ENCODE data around the gene LANCL1.

The LANCL1 gene

GRCh38 chr2:210476194-210477128 is at the start of gene LANCL1:
Gene LANCL1, minus strand, starts transcription at chr2:210476759. Its CDS starts 363 bp downstream, at chr2:210476396.
- DNase-seq, result peak; percentile 77

GRCh38 chr2:210524533-210524932 is 48.0 kb upstream of the LANCL1 start:
- no peak for DNase-seq

- DNase-seq, result no peak
Measured at GRCh38 chr2:210523650-210524289, 47.2 kb upstream of the LANCL1 start.

- no peak for DNase-seq
Measured at GRCh38 chr2:210522399-210522798, 45.8 kb upstream of the LANCL1 start.

- no peak for DNase-seq
Measured at GRCh38 chr2:210519594-210519993, 43.0 kb upstream of the LANCL1 start.

GRCh38 chr2:210517264-210517663 is 40.7 kb upstream of the LANCL1 start:
- DNase-seq, result no peak

- DNase-seq, result no peak
Measured at GRCh38 chr2:210515911-210516310, 39.4 kb upstream of the LANCL1 start.

GRCh38 chr2:210503725-210504191 is 27.2 kb upstream of the LANCL1 start:
- DNase-seq, result no peak

- DNase-seq, result no peak
Measured at GRCh38 chr2:210503001-210503623, 26.6 kb upstream of the LANCL1 start.

GRCh38 chr2:210496512-210496911 is 20.0 kb upstream of the LANCL1 start:
- DNase-seq, result no peak

GRCh38 chr2:210493528-210493927 is 17.0 kb upstream of the LANCL1 start:
- DNase-seq, result no peak

GRCh38 chr2:210481601-210482175 is 5.1 kb upstream of the LANCL1 start:
- no peak for DNase-seq

- DNase-seq, result no peak
Measured at GRCh38 chr2:210480764-210481163, 4.2 kb upstream of the LANCL1 start.

- no peak for DNase-seq
Measured at GRCh38 chr2:210480079-210480478, 3.5 kb upstream of the LANCL1 start.

GRCh38 chr2:210478661-210479060 is 2.1 kb upstream of the LANCL1 start:
- no peak for DNase-seq

- DNase-seq, result no peak
Measured at GRCh38 chr2:210477496-210477895, 937 bp upstream of the LANCL1 start.

- DNase-seq, result no peak
Measured at GRCh38 chr2:210475706-210476105, 853 bp downstream of the LANCL1 start.

GRCh38 chr2:210474776-210475175 is 1.8 kb downstream of the LANCL1 start:
- DNase-seq, result no peak

GRCh38 chr2:210461401-210461800 is 15.2 kb downstream of the LANCL1 start:
- DNase-seq, result no peak

- no peak for DNase-seq
Measured at GRCh38 chr2:210460322-210461227, 16.0 kb downstream of the LANCL1 start.

GRCh38 chr2:210459880-210460279 is 16.7 kb downstream of the LANCL1 start:
- no peak for DNase-seq

- DNase-seq, result no peak
Measured at GRCh38 chr2:210459407-210459806, 17.2 kb downstream of the LANCL1 start.
